Cerebellar cortex (tissue), 1 donor: ENCODE results near the gene RAPGEF1.
"Not testable (repeated sequence)": the region's sequence is repeated elsewhere in the genome, so short reads cannot be mapped to it uniquely, and the experiment has no call there.

Experiments
- DNase-seq: peaks from one replicate; pipeline ENCODE4 v3.0.0-alpha.2; 2015; ENCODE audit warnings: low spot score

Gene RAPGEF1

GRCh38 chr9:131727795-131728545, 11.9 kb downstream of the RAPGEF1 start:
- DNase-seq: no peak

- DNase-seq: no peak
These were observed 12.6 kb downstream of the RAPGEF1 start for GRCh38 chr9:131727184-131727759.

DNA sequence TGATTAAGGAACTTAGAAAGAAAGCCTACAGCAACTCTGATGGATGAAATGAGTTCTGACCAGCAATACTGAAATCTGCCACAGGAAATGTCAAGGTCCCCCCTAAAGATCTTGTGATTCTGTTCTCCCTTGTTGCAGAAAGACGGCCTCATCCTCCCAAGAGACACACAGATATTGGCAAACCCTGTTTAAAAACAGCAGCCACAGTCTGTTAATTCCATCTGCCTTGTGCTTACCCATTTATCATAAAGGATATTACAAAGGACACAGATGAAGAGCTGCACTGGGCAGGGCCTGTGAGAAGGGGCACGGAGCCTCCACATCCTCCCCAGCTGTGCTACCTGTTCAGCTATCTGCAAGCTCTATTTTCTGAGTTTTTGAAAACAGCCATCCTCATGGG, 15.2 kb downstream of the RAPGEF1 start:
- DNase-seq: no peak

- DNase-seq: no peak
These were observed 16.2 kb downstream of the RAPGEF1 start for GRCh38 chr9:131723632-131724031.

GRCh38 chr9:131722255-131722654, 17.6 kb downstream of the RAPGEF1 start:
- peak; percentile 87 for DNase-seq

DNA sequence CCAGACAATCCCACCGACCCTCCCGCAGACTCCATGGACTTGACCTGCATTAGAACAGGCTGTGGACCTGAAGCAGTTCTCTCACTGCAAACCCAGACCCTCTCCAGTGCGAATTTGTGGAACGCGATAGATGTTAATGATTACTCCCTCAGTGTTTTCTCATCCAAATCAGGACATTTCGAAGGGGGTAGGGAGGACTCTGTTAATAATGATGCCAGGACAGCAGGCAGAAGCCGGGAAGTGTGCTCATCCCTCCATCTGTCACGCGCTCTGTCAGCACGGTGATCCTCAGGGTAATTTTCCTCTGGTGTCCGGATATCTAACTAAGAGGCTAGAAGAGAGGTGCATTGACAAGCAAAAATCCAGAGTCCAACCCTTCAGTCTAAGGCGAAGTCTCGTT, 18.8 kb downstream of the RAPGEF1 start:
- DNase-seq: peak; percentile 95

DNA sequence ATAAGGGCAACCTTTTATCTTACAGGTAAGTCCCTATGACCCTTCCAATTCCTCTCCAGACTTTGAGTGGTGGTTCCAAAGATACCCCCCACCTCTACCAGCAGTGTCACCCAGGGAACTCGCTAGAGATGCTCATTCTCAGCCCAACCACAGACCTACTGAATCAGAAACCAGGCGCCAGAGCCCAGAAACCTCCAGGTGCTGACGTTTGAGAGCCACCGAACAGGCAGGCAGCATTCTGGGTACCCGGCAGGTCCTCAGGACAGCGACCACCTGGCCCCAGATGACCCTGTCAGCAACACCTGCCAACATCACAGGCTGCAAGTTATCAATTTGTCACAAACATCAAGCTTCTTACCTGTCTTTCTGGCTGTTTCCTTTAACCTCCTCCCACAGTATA, 19.5 kb downstream of the RAPGEF1 start:
- no peak for DNase-seq

DNA sequence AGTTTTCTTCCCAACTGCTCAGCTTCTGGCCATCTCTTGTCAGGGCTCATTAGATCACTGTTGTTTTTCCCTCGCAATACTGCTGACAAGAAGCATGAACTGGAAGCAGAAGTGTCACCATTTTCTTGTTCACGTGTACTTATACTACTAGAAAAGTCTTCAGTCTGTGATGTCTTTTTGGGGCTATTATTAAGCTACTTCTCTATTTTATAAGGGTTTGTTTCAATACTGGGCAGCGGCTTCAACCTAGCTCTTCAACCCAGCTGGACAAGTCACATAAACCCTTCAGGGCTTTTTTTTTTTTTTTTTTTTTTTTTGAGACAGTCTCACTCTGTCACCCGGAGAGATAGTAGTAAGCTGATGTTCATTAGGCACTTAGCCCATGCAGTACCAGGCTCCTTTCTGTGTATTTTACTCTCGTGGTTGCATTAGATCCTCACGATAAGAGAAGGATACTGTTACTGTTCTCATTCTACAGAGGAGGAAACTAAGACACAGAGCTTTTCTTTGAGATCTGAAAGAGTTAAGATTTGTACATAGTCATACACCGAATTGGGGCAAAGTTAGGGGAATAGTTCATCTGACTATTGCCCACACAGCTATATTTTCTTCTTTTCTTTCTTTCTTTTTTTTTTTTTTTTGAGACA, 20.5 kb downstream of the RAPGEF1 start:
- DNase-seq: no peak

- no peak for DNase-seq
These were observed 22.0 kb downstream of the RAPGEF1 start for GRCh38 chr9:131717719-131718460.

DNA sequence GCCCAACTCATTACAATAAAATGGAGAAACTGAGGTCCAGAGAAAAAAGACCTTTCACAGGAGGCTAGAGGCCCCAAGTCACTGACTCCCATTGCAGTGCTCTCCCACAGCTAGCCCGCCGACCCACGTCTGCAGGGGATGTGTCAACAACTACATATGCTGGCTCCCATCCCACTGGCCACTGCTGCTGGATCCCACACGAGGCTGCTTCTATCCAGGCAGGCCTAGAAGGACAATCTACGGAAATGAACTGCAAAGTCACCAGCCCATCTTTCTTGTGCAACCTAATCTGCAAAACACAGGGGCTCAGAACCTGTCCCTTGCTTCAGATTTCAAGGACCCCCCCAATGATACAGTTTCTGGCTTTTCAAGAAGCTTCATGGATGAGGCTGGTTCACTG, 24.0 kb downstream of the RAPGEF1 start:
- no peak for DNase-seq

DNA sequence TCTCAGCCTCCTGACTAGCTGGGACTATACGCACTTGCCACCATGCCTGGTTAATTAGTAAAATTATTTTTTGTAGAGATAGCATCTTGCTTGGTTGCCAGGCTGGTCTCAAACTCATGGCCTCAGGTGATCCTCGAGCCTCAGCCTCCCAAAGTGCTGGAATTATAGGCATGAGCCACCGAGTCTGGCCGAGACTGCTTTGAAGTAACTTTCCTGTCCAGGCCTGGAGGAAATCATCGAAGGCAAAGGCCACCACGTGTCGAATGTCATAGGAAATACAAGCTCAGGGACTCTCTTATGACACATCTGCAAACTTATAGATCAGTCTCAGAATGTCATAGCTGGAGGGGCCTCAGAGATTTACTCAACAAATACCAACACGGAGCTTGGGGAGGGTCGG, 25.1 kb downstream of the RAPGEF1 start:
- DNase-seq: no peak

- no peak for DNase-seq
These were observed 25.7 kb downstream of the RAPGEF1 start for GRCh38 chr9:131714161-131714646.

DNA sequence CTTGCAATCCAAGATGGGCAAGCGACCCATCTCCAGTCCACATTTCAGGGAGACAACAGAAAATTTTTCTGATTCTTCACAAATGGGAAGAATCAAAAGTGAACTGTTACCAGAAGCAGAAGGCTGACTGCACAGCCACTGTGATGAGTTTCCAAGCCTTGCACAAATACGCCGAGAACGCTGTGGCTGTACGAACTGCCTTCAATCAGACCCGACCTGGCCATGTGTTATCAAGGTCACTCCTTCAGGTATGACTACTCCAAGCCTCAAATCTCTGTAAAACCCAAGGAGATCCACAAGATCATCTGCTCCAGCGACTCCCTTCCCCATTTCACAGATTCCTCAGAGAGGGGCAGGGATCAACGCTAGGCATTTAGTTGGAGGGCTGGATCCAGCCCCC, 26.9 kb downstream of the RAPGEF1 start:
- DNase-seq: no peak

GRCh38 chr9:131712151-131712716, 27.6 kb downstream of the RAPGEF1 start:
- no peak for DNase-seq

- no peak for DNase-seq
These were observed 30.0 kb downstream of the RAPGEF1 start for GRCh38 chr9:131709771-131710431.

DNA sequence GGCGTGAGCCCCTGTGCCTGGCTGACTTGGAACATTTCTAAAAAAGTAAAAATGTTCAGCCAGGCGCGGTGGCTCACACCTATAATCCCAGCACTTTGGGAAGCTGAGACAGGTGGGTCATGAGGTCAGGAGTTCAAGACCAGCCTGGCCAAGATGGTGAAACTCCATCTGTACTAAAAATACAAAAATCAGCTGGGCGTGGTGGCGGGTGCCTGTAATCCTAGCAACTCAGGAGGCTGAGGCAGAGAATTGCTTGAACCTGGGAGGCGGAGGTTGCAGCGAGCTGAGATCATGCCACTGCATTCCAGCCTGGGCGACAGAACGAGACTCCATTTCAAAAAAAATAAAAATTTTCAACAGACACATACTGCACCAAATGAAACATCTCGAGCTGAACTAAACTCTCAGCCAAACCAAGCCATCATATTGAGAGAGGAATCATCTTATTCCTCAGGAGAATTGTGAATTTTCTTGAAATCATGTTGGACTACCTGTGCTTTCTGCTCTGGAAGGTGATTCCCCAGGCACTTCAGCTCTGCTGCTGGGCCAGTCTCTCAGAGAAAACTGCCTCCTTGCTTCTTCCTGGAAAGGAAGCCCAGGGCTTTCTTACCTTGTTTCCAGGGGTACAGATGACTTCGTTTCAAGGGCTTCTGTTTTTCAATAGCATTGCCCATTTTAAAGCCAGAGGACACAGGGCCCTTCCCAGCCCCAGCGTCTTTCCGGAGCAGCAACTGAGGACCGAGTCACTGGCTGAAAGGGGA, 30.7 kb downstream of the RAPGEF1 start:
- not testable (repeated sequence) for DNase-seq

DNA sequence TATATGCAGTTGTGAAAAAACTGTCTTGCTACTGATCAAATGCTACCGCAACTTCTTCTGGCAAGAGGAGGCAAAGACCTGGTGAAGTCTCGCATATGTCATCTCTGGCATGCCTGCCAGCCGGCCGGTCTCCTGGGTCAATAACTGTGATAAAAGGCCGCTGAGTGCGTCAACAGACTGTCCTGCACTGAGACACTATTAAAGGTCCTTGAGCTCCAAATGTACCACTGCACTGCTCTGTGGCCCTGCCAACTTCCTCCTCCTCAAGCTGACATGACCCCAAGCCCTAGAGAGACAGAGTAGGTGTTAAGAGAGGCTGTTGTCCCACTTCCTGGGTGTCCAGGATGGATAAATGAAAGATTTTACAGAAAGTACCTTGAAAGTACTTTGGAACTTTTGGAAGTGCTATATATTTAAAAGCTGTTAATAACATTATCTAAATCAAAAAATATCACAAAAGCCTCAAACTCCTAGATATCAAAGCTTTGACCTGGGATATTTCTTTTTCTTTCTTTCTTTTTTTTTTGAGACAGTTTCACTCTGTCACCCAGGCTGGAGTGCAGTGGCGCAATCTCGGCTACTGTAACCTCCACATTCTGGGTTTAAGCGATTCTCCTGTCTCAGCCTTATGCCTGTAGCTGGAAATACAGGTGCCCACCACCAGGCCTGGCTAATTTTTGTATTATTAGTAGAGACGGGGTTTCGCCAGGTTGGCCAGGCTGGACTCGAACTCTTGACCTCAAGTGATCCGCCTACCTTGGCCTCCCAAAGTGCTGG, 31.5 kb downstream of the RAPGEF1 start:
- no peak for DNase-seq

- DNase-seq: no peak
These were observed 32.1 kb downstream of the RAPGEF1 start for GRCh38 chr9:131707733-131708157.

DNA sequence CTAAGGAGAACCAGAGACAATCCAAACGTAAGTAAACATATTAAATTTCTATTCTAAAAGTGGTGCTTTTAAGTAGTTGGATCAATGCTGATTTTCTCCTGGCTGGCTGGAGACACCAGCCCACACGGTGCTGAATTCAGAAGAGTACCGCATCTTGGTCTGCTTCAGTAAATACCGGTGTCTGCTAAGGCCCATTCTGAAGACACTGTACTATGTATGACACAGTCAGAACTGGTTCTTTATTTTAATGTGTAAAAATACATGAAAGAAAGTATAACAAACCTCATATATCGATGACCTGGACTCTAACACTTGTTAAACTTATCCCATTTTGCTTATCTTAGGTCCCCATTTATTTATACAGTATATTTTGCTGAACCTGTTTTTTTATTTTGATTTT, 32.8 kb downstream of the RAPGEF1 start:
- no peak for DNase-seq

GRCh38 chr9:131706608-131706970, 33.3 kb downstream of the RAPGEF1 start:
- DNase-seq: no peak
